Psoas muscle (tissue), 8 donors: ENCODE data around the gene ETF1. TPM values are rescaled to one million over a fixed set of nuclear protein-coding genes. Genes with fewer than 3 reads are reported as not detected.
A peak's percentile ranks its signal among the peaks of the same experiment; 100 is the strongest.

Source experiments
- ATAC-seq, 4 donors: fragments of 200-7000 bp; cut with Tn5 transposase; one replicate each; pipeline ENCODE4 v1.9.1; 2020; ENCODE audit warnings: moderate library complexity in 3 of 4, mild to moderate bottlenecking in 2 of 4
- DNase-seq, 2 donors: peaks; one replicate each; pipeline ENCODE4 v3.0.0-alpha.2; 2020
- H3K27ac ChIP-seq: fragments of 200-600 bp; one replicate; pipeline ENCODE4 v1.8.0; 2022
- H3K27me3 ChIP-seq, 3 donors: fragments of 200-600 bp in 1 of 3; one replicate each; pipeline versions ENCODE4 v1.6.1 to v1.8.0; 2013 to 2022; ENCODE audit warnings: low read length in 2 of 3, mild to moderate bottlenecking in 2 of 3, moderate library complexity in 1 of 3; ENCODE audit not compliant: insufficient read depth in 3 of 3
- H3K36me3 ChIP-seq, 2 donors: fragments of 200-600 bp in 1 of 2; one replicate each; pipeline versions ENCODE4 v1.6.1 to v1.8.0; 2013 to 2022; ENCODE audit warnings: low read depth in 1 of 2, mild to moderate bottlenecking in 1 of 2, moderate library complexity in 1 of 2; ENCODE audit not compliant: insufficient read depth in 1 of 2
- H3K4me1 ChIP-seq: fragments of 200-600 bp; one replicate; pipeline ENCODE4 v1.8.0; 2022
- H3K4me3 ChIP-seq: fragments of 200-600 bp; one replicate; pipeline ENCODE4 v1.8.0; 2022; ENCODE audit warnings: mild to moderate bottlenecking
- H3K9me3 ChIP-seq: fragments of 200-600 bp; one replicate; pipeline ENCODE4 v1.8.0; 2022
- CTCF ChIP-seq: fragments of 200-600 bp; IDR thresholded peaks from one replicate; pipeline ENCODE4 v1.8.0; 2022; ENCODE audit warnings: antibody characterized with exemption
- WGBS, 3 donors: extraction: QIAGEN DNeasy Blood & Tissue Kit; methylation state at CpG; one replicate each; pipeline versions ENCODE4 v1.1.6 to v1.1.7; 2013; 5-methylcytosine and 5-hydroxymethylcytosine counted together
- intact Hi-C, 2 donors: fragments of 100-400 bp; cut with DNase I; formaldehyde crosslinking; loops; one replicate each; pipeline versions ENCODE4 v1.11.0 to v1.14.2; 2022
- polyA plus RNA-seq, 3 donors: library from polyadenylated mRNA; stranded (reverse); fragments of 200-250 nt; gene quantifications; one replicate each; pipeline ENCODE4 v1.2.3, GENCODE V29; 2013
- total RNA-seq, 4 donors: library from RNA; stranded (reverse); fragmentation: NEBNext Ultra II Directional in 2 of 4; extraction: Animal tissue kit (Norgen Biotek cat#: 25700) in 2 of 4; gene quantifications; one replicate each; pipeline versions ENCODE4 v1.2.1 to v1.2.4, GENCODE V29; 2021 to 2023
- donor health status: healthy with polysubstance abuse.
- donor health status: DM: no; HTN: no; CAD: no; lungs with moderate emphysema.
- donor health status: Bipolar disorder and iron deficiency.
- donor health status: healthy.
- donor health status: DM: yes; HTN: yes; CAD: no.
- donor health status: DM: no; HTN: no; CAD: no.
- donor health status: DM: no; HTN: no; CAD: no.
- donor health status: DM: yes; HTN: yes; CAD: no.

ETF1 gene
- total and polyA plus RNA-seq, 7 donors = 72.3 to 212 (median 153) TPM

DNA sequence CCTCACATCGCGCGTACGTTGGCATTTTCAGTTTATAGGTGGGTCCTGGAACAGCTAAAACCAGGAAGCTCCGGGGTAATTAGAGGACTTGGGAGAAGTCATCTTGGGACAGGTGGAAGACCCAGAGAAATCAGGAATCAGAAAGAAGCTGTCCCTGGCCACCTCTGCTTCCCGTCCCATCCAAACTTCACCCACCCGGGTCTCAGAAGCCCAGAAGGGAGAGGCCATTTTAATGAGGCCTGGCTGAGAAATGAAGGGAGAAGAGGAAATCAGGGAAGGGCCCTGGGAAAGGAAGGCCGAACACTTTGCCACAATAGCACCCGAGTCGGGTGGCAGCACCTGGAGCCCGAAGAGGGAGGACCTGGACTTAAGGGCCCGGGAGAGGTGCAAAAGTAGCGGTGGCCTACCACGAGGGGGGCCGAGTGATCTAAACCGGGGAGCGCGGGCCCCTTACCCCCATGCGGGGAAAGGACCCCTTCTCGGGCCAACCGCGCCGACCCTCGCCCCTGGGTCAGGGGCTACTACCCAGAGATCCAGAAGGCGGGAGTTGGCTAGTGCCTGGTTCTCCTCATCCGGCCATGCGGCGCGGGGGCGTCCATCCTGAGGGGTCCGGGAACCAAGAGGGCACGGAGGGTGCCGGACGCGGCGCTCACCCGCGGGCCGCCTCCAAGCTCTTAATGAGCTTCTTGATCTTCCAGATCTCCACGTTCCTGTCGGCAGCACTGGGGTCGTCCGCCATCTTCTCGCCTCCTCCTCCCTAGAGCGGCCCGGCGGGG, 668 bp downstream of the ETF1 start:
- no peak for TF ChIP-seq CTCF
- Histone ChIP-seq H3K27ac (peak overlapping the region; percentile 99), H3K4me1 (peaks cover 57% of the 10 kb centered on the region), H3K9me3 (no peaks in the 10 kb centered on the region), H3K4me3 (peak overlapping the region; percentile 96), H3K36me3 (no peaks in the 10 kb centered on the region), H3K27me3 (no peaks in the 10 kb centered on the region)
- DNase-seq (no peak), ATAC-seq (peak in 2 of 4 donors; percentile 0 to 1)
- intact Hi-C loops = loop anchor here in 1 of 2 donors (1.0 kb wide), 1 partner anchor 78 kb away; no protein-coding TSS in a partner anchor
- 0% methylated on average over 35 to 47 of the region's 47 CpGs for WGBS, 3 donors

- H3K27me3 ChIP-seq = no peaks in the 10 kb centered on the region
- intact Hi-C loops = loop anchor here in 1 of 2 donors (1.0 kb wide), 1 partner anchor 77 kb away; no protein-coding TSS in a partner anchor
- H3K4me3 ChIP-seq = peak overlapping the region; percentile 96
- DNase-seq (no peak), ATAC-seq (no peak)
- H3K27ac ChIP-seq = peak overlapping the region; percentile 99
- H3K4me1 ChIP-seq = peaks cover 59% of the 10 kb centered on the region
- H3K9me3 ChIP-seq = no peaks in the 10 kb centered on the region
- WGBS, 3 donors = 6 to 13% (median 9%) methylated on average over 6 of the region's 6 CpGs
- TF ChIP-seq CTCF = no peak
- H3K36me3 ChIP-seq = no peaks in the 10 kb centered on the region
Measured at GRCh38 chr5:138541511-138542179, 1.4 kb downstream of the ETF1 start.

- H3K27ac ChIP-seq = peak overlapping the region; percentile 99
- TF ChIP-seq CTCF = no peak
- H3K4me1 ChIP-seq = peaks cover 49% of the 10 kb centered on the region
Measured at GRCh38 chr5:138539791-138540190, 3.2 kb downstream of the ETF1 start.

DNA sequence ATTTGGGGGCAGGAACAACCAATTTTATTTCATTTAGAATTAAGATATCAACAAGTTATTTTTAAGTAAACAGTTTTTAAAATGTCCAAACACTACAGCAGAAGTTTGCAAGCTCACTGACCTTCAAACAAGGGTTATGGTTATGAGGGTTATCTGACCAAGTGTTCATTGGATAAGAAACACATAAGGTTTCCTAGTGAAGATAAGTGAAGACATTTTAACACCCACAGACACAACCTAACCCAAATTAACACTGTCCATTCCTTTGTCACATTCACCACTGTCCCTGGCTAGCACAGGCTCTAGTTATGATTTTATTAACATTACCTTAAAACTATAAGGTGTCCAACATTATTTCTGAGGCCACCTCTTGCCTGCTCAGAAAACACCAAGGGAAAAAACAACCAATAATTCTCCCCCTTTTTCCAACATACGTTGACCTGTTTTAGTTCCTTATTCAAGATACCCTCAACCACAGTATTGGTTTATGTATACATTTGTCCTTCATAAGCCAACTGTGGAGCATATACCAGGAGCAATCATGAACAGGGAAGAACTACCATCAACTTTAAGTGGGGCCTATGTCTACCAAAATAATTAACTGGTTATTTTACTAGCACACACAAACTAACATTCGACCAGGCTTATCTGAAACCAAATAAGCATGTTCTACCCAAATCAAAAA, 4.0 kb downstream of the ETF1 start:
- Histone ChIP-seq H3K36me3 (no peaks in the 10 kb centered on the region), H3K9me3 (no peaks in the 10 kb centered on the region), H3K27me3 (no peaks in the 10 kb centered on the region), H3K4me3 (peak overlapping the region; percentile 96), H3K27ac (peak overlapping the region; percentile 99), H3K4me1 (peaks cover 50% of the 10 kb centered on the region)
- TF ChIP-seq CTCF = no peak
- DNase-seq (no peak), ATAC-seq (no peak)
- WGBS, 3 donors = 70 to 76% (median 75%) methylated on average over 2 of the region's 2 CpGs
- intact Hi-C loops = no loop called here

More at GRCh38 chr5:138539791-138540190, 3.2 kb downstream of the ETF1 start:
- DNase-seq (no peak), ATAC-seq (no peak)
- Histone ChIP-seq H3K27me3 (no peaks in the 10 kb centered on the region), H3K9me3 (no peaks in the 10 kb centered on the region), H3K4me3 (peak overlapping the region; percentile 96), H3K36me3 (no peaks in the 10 kb centered on the region)
- intact Hi-C loops = no loop called here
